ENCODE results near the gene BCKDHA.

Gene BCKDHA

GRCh38 chr19:41397086-41398049, at the start of gene BCKDHA, which contains the start of gene EXOSC5:
Gene BCKDHA, plus strand, starts transcription at chr19:41397818. Its CDS starts 10 bp downstream, at chr19:41397828.
Gene EXOSC5, minus strand, starts transcription at chr19:41397359. Its CDS starts 31 bp downstream, at chr19:41397328.
- peak; percentile 98 for DNase-seq

DNA sequence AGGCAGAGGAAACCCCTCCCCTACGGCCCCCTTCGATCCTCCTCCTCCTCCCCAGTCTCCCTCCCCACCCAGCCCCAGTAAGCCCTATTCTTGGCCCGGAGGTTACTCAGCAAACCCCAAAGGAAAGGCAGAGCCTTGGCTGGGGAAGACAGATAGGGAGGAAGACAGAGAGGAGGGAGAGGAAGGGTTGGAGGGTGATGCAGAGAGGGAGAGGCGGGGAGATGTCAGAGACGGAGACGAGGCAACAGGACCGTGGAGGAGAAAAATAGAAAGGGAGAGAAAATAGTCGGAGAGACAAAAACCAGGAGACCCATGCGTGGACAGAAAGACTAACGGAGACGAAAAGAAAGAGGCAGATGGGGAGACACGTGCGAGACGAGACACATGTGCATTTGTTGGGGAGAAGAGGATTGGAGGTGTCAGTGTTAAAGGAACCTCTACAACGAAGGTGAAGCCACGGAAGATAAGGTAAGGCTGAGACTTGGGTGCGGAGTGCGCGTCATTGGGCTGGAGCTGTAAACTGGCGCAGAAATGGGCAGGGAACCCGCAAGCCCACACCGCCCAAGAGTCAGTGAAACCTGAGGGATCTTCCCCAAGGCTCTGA, 46.8 kb upstream of the BCKDHA start:
- DNase-seq = no peak

- peak; percentile 70 for DNase-seq
These were observed 46.0 kb upstream of the BCKDHA start for GRCh38 chr19:41351339-41352245.

GRCh38 chr19:41352279-41352608, 45.4 kb upstream of the BCKDHA start:
- no peak for DNase-seq

DNA sequence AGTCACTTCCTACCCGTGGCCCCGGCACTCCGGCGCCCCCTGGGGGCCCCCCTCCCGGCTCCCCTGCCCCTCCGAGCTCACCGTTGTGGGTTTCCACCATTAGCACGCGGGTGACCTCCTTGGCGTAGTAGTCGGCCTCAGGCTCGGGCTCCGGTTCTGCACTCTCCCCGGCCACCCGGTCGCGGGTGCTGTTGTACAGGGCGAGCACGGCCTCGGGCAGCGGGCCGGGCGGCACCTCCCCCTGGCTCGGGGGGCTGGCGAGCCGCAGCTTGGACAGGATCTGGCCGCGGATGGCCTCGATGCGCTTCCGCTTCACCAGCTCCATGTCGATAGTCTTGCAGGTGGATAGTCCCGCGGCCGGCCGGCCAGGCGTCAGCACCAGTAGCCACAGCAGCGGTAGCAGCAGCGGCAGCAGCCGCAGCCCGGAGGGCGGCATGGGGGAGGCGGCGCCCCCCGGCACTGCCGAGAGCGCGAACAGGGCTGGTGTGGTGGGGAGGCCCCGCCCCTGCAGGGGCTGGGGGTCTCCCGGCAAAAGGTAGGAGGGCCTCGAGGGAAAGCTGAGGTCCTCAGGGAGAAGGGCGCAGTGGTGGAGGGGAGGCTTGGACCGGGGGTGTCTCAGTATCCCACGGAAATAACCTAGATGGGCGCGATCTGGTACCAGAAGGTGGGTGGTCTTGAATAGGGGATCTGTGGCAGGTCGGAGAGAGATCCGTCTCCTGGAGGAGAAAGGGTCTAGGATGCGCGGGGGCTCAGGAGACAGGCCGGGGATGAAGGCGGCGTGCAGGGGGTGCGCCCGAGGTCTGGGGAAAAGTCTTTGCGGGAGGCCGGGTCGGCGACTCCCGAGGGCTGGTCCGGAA, 44.8 kb upstream of the BCKDHA start:
- peak; percentile 67 for DNase-seq

DNA sequence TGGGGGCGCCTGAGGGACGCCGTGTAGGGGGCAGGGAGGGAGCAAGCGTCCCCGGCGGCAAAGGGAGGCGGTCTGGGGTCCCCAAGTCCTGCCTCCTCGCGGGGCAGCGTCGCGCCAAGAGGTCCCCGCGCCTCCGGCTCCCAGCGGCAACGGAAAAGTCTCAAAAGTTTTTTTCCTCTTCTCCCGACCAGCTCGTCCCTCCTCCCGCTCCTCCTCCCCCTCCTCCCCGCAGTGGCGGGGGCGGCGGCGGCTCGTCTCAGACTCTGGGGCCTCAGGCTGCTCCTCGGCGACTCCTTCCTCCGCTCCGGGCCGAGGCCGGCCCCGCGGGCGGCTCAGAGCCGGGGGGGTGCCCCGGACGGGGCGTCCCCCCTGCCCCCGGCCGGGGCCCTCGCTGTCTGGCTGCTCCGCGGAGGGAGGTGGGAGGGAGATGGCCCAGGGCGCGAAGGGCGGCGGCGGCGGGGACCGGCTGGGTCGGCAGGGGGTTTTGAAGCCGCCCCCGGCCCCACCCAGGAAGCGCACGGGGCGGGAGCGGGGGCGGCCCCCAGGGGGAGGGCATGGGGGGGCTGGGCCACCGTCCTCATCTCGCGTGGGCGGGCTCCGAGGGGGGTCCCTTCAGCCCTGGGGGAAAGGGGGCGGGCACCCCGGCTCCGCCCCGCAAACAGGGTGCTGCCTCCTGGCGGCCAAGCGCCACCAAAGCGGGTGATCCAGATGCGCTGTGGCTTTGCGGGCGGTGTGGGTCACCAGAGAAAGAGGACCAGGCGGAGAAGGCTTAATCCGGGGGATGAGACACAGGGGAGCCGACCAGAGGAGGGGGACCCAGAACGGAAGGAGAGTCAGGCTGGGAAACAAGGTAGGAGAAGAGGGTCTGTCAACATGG, 43.9 kb upstream of the BCKDHA start, which contains the start of gene TGFB1:
TGFB1 (minus strand) TSS at position 457 of the 877 bp plus-strand sequence. CDS start 878 bp downstream, outside the sequence.
- DNase-seq = peak; percentile 91

- no peak for DNase-seq
These were observed 43.2 kb upstream of the BCKDHA start for GRCh38 chr19:41354343-41354953.

GRCh38 chr19:41355035-41355434, 42.6 kb upstream of the BCKDHA start:
- DNase-seq = no peak

DNA sequence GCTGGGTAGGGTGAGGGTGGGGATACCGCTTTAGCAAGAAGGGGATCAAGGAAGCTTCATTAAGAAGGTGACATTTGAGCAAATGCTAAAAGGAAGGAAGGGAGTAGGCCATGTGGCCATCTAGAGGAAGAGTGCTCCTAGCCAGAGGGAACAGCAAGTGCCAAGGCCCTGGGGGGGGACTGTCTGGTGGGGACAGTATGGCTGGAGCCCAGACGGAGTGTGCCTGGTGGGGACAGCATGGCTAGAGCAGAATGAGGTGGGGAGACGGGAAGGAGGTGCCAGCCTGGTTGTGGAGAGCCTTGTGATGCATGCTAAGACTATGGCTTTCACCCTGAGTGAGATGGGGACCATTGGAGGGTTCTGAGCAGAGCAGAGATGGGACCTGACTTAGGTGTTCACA, 41.8 kb upstream of the BCKDHA start:
- DNase-seq = no peak

DNA sequence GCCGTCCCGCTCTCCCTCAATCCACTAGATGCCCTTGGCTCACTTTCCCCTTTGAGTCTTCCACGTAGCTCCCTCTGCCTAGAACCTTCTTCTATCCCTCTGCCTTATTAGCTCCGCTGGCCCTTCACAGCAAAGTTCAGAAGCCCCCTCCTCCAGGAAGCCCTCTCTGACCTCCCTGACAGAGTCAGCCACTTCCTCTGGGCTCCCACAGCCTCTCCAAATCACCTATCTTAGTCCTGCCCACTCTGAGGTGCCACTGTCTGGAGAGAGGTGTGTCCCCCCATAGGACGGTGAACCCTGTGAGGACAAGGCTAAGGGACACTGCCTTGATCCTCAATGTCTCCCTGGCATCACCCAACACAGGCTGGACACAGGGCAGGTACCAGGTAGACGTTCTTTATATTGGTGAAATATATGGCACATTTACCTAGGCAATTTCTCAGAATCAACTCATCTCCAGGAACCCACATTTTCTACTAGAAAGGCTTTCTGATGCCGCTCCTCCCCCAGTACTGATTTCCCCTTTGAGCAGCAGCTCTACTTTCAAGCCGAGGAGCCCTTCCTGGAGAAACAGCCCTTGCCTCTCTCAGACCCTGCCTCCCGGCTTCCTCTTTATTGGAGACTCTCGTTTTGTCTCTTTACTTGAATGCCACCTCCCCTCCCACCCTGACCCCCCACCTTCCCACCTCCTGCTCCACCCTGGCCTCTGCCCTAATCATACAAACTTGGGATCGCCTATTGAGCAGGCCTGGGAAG, 40.5 kb upstream of the BCKDHA start:
- no peak for DNase-seq

DNA sequence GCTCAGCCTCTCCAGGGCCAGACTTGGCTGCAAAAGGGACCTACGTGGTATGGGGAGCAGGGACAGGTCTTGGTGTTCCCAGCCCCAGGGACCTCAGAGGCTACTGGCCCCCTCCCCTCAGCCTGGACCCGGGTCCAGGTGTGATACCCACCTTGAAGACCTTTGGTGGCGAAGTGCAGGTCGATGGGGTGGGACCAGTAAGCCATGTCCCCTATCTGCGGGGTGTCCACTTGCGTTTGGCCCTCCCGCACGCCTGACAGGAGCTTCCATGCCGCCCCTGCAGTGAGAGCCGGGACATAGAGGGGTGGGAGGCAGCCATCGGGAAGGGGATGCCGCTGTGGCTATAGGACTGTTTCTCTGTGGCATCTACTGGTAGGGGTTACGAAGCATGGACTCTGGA, 39.9 kb upstream of the BCKDHA start:
- no peak for DNase-seq

- no peak for DNase-seq
These were observed 37.9 kb upstream of the BCKDHA start for GRCh38 chr19:41359741-41360140.

GRCh38 chr19:41362143-41362847, 35.3 kb upstream of the BCKDHA start:
- no peak for DNase-seq

DNA sequence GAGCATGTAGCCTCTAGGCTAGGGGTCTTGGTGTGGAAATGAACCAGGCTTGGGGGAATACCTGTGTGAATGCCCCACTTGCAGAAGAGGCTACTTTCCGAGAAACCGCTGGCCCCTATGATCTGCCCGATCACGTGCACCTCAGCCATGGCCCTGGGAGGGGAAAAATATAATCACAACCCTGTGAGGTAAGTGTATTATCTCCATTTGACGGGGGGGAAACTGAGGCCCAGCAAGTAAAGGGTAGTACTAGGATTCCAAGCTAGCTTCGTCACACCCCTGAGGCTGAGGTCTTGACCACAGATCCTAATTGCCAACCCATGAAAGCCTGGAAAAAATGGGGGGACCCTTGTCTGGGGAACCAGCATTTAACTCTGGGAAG, 34.3 kb upstream of the BCKDHA start:
- DNase-seq = no peak

DNA sequence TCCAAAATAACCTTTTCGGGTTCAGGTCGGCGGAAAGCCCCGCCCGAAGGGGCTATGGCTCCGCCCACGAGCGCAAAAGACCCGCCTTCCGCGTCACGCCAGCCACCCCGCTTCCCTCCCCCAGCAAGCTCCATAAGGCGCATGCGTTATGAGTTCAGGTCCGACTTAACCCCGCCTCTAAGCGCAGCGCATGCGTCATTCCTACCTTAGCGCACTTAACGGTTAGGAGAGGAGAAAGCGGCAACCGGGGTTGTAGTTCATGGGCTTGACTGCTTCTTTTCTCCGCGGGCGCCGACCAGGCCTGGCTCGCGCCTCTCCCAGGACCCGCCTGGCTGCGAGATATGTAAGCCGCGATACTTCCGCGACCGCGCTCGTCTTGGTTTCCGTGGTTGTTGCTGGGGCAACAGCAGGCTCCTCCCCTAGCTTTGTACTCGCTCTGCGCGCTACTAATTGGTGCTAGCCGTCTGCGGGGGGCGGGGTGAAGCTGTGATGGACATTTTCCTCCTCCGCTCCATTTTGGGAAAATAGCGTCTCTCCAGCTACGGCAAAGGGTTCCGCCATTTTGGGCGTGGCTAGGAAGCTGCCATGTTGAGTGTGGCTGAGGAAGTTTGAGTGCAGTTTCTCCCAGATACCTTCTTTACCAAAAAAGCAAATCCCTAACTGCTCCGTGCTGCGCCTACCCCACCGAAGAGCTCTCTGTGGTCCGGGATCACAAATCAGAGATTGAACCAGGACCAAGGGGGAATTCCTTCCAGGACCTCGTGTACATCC, 33.7 kb upstream of the BCKDHA start, which contains the start of gene B9D2:
B9D2 (minus strand) TSS at position 397 of the 771 bp plus-strand sequence. CDS start 630 bp downstream, outside the sequence.
- peak; percentile 97 for DNase-seq

DNA sequence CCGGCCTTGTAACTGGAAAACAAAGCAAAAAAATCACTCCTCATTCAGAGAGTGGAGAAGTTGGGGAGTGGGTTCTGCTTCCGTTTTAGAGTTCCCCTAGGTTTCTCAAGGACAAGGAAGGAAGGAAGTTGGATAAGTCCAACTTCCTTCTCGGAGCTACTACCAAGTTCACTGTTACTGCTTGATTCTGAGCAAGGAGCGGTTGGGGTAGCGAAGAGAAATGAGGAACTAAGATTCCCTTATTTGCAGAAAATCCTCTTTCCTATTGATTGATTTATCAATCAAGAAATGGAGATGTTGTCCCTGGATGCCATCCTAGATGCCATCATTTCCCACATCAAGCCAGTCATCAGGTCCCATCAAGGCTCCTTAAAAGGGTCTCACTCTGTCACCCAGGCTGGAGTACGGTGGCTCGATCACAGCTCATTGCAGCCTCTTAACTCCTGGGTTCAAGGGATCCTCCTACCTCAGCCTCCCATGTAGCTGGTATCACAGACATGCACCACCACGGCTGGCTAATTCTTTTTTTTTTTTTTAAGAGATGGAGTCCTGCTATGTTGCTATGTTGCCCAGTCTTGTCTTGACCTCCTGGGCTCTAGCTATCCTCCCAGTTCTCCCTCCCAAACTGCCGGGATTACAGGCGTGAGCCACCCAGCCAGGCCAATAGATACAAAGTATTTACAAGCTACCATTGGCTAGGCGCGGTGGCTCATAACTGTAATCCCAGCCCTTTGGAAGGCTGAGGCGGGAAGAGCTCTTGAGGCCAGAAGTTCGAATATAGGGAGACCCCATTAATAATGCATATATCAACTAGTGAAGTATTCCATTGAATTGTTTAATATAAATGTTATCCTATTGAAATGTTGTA, 32.9 kb upstream of the BCKDHA start:
- DNase-seq = no peak

DNA sequence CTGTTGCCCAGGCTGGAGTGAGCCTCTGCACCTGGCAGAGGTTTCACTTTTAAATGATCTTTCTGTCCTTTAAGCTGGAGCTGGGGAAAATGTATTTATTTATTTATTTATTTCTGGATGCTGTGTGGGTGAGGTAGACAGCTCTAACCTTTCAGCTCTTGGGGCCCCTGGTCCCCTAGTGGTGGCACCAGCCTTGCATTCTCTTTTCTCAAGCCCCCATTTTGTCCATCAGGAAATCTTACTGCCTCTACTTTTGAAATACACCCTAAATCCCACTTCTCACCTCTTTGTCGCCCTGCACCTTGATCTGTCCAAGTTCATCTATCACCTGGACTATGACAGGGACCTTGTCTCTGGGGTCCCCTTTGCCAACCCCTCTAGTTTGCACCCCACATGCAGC, 31.5 kb upstream of the BCKDHA start:
- DNase-seq = no peak
